ENCODE measurements around the gene PDGFB.

Gene PDGFB

DNA sequence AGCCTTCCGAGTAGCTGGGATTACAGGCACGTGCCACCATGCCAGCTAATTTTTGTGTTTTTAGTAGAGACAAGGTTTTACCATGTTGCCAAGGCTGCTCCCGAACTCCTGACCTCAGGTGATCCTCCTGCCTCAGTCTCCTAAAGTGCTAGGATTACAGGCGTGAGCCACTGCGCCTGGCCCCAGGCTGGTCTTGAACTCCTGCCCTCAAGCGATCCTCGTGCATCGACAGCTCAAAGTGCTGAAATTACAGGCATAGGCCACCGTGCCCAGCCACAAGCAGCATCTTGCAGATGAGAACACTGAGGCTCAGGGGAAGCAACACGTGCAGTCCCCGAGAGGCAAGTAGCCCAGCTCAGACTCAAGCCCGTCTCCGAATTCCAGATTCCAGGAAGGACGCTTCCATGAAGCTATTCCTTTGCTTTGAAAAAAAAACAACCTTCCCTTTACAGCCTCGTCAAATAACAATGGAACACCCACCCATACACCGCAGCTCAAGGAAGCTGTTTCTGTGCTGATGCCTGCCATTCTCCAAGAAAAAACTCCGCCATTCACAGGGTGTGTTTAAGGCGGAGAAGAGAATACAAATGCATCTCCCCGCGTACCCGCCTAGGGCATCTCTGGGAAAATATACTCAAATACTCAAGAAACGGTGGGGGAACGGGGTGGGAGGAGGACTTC is 34.5 kb upstream of the PDGFB start:
- DNase-seq = no peak
- in situ Hi-C loops (cut with MboI; ENCODE audit: low pct_unique_long_range_greater_than_20kb, low sequenced_read_pairs) = no loop called here

DNA sequence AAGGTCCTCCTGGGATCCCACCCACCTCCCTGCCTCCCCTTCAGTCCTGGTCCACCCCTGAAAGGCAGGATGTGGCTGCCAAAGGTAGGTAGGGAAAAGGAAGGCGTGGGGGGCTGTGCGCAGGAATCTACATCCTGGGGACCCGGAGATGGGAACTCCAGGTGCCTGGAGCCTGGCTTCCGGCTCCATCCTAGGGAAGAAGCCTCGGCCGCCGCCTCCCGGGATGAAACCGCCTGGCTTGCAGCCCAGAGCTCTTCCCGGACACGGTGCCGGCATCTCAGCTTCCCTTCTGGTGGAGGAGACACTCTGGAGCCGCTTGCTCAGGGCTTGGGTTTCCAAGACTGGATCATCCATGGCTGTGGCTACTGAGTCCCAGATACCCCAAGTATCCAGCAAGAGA is 33.3 kb upstream of the PDGFB start:
- DNase-seq = no peak
- in situ Hi-C loops (cut with MboI; ENCODE audit: low pct_unique_long_range_greater_than_20kb, low sequenced_read_pairs) = no loop called here

DNA sequence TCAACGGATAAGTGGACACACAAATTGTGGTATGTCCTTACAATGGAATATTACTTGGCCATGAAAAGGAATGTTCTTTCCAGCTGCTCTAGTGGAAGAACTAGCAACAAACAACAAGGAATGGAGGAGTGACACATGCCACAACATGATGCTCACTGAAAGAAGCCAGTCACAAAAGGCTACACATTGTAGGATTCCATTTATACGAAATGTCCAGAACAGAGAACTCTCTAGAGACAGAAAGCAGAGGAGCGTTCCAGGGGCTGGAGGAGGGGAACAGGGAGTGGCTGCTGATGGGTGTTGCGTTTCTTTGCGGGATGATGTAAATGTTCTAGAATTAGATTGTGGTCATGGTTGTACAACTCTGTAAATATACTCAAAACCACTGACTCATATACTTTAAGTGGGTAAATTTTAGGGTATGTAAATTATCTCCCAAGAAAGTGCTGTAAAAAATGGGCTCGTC is 32.4 kb upstream of the PDGFB start:
- in situ Hi-C loops (cut with MboI; ENCODE audit: low pct_unique_long_range_greater_than_20kb, low sequenced_read_pairs) = no loop called here
- DNase-seq = no peak

DNA sequence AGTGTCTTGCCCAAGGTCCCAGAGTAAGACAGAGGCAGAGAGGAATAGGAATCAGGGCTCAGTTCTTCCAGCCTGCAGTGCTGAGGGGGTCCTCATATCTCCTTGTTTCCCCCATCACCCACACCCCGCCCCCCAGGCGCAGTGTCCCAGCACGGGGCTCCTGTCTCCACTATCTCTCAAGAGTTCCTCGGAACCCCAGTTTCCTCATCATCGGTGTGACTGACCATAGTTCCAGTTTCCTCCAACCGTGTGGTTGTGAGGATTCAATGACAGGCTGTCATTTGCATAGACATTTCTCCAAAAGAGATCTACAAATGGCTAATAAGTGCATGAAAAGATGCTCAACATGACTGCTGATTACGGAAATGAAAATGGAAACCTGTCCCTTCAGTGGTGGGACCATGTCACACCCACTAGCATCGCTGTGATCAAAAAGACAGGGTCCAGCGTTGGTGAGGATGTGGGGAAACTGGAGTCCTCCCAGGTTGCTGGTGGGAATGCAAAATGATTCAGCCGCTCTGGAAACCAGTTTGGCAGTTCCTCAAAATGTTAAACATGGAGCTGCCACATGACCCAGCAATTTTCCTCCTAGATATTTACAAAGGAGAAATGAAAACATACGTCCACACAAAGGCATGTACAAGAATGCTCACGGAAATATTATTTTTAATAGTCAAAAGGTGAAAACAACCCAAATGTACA is 31.8 kb upstream of the PDGFB start:
- in situ Hi-C loops (cut with MboI; ENCODE audit: low pct_unique_long_range_greater_than_20kb, low sequenced_read_pairs) = no loop called here
- no peak for DNase-seq

DNA sequence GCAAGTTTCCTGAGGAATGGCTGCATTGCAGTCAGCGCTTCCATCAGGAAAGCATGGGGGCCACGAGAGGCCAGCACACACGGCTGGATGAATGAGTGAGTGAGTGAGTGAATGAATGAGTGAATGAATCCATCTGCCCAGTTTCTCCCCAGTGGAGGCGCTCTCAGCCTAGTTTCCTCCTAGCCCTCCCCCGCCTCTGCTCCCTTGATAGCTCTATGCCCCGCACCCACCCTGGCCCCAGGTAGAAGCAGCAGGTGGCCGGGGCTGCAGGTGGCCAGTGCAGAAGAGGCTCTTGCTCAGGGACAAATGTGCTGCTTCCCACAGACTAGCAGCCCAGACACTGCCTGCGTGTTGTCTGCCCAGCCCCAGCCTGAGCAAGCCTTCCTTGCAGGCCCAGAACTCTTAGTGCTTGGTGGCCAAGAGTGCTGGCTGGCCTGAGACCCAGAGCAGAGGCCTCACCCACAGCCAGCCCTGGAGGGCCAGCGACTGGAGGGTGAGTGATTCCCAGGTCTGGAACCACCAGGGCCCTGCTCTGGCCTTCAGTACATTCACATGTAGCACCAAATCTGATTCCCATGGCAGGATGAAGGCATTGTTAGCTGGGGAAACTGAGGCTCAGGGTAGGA is 31.1 kb upstream of the PDGFB start:
- no peak for DNase-seq
- in situ Hi-C loops (cut with MboI; ENCODE audit: low pct_unique_long_range_greater_than_20kb, low sequenced_read_pairs) = no loop called here

DNA sequence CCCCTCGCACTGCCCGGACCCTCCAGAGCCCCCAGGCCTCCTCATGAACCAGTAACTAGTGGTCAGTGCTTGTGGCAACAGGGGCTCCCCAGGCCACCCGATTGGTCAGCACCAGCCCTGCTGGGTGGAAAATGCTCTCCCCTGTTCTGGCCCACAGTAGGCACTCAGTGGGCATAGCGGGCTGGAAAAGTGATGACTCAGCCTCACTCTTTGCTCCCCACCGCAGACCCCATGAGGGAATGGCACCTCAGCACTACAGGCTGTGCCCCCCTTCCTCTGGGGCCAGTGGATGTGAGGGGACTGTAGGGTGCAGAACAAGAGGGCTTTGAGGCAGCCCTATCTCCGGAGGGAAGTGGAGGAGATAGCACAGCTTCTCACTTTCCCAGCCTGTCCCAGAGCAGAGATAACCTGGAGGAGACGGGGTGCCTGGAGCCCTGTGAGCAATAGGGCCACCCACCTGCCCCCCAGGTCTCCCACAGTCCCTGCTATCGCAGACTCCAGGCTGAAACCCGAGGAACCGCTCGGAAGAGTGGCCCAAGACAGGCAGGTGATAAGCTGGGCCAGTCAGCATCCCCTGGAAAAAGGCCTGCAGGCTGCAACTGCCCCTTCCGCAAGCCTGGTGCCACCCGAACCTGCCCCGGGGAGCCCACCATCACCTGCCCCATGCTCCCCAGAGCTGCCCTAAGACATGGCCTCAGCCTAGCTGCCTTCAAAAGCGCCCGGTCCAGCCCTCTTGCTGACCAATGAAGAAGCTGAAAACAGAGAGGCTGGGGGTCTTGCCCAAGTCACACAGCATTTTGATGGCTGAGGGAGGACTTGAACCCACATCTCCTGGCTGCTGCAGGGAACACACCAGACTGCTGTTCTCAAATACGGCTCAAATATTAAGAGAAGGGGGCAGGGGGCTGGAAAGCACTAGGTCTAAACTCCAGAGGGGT is 29.4 kb upstream of the PDGFB start:
- in situ Hi-C loops (cut with MboI; ENCODE audit: low pct_unique_long_range_greater_than_20kb, low sequenced_read_pairs) = no loop called here
- DNase-seq = no peak

DNA sequence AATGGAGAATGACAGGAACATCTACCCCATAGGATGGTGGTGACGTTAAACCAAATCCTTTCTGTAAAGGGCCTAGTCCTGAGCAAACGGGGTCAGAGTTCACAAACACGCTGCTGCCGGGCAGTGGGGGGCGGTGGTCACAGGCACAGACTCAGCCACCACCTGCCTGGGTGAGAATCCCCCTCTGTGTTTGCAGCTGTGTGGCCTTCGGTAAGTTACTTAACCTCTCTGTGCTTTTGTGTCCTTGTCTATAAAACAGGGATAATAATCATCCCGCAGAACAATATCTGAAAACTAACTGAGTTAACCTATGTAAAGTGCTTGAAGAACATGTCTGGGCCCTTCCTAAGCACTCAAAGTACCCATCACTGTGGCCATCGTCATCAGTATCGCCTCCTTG is 26.0 kb upstream of the PDGFB start:
- in situ Hi-C loops (cut with MboI; ENCODE audit: low pct_unique_long_range_greater_than_20kb, low sequenced_read_pairs) = no loop called here

DNA sequence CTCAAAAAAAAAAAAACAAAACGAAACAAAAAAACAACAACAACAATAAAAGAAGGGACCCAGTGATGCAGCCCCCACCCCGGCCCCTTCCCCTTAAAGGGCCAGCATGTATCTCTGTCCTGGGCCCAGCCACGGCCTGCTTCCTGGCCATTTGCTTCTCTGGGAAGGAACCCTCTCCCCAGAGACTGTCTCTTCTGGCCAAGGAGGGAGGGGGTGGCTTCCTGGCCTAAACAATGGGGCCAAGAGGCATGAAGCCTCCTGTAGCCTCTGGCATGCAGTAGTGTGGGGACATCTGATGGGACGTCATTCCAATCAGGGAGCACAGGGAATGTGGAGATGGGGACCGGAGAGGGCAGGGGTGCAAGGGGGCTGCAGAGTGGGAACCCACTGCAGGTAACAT is 25.5 kb upstream of the PDGFB start:
- in situ Hi-C loops (cut with MboI; ENCODE audit: low pct_unique_long_range_greater_than_20kb, low sequenced_read_pairs) = no loop called here
- DNase-seq = no peak

More for the DNA sequence above, 26.0 kb upstream of the PDGFB start:
- DNase-seq = no peak

DNA sequence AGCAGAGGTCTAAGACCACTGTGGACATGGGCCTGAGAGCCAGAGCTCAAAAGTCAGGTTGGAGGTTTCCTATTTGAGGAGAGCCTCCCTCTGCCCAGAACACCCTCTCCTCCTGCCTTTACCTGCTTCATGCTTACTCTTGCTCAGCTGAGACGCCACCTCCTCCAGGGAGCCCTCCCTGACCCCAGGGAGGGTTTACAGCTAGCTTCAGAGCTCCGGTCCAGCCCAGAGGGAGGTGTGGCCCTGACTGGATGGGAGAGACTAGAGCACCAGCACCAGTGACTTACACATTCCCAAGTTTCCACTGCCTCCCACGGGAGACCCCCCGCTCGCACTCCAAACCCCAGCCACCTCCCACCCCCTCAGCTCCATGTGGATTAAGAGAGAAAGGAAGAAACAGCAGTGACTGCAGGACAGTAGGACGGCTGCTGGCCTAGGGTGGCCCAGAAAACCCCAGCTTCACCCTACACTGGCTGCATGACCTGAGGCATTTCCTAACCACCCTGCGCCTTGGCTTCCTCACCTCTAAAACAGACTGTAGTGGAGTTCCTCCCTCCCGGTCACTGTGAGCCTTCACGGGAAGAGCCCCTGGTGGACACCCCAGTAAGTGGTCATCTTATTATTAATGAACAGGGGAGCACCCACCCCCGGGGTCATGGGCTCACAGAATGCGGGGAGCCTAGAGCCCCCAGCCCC is 24.5 kb upstream of the PDGFB start:
- DNase-seq = no peak
- in situ Hi-C loops (cut with MboI; ENCODE audit: low pct_unique_long_range_greater_than_20kb, low sequenced_read_pairs) = no loop called here

DNA sequence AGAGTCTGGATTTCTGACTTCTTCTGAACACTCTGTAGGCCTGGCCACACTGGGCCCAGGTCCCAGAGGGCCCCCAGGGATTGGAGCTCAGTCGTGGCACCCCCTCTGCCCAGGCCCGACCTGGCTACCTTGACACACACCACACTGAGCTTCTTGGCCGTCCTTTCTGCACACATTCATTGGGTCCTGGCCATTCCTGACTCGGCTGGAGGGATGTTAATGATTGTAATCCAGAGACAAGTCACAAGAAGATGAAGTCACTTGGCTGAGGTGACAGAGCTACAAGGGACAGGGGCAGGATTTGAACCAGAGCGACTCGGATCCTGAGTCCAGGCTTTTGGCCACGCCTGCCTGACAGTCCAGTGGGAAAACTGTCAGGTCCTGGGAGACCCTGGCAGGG is 23.9 kb upstream of the PDGFB start:
- no peak for DNase-seq
- in situ Hi-C loops (cut with MboI; ENCODE audit: low pct_unique_long_range_greater_than_20kb, low sequenced_read_pairs) = no loop called here

DNA sequence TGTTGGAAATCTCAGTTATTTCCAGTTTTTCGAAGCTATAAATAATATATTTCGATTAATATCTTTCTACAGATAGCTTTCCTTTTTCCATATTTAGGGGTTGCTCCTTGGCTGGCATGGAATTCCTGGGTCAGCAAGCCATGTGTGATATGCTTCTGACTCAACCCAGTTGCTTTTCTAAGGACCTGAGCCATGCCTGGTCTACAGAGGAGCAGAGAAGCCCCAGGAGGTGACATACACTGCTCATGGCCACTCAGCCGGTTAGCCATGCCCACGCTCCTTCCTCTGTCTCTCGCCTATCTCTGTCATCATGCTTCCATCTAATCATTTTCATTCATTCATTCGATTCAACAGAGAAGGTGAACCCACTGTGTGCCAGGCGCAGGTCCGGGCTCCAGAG is 23.2 kb upstream of the PDGFB start:
- DNase-seq = no peak
- in situ Hi-C loops (cut with MboI; ENCODE audit: low pct_unique_long_range_greater_than_20kb, low sequenced_read_pairs) = no loop called here

DNA sequence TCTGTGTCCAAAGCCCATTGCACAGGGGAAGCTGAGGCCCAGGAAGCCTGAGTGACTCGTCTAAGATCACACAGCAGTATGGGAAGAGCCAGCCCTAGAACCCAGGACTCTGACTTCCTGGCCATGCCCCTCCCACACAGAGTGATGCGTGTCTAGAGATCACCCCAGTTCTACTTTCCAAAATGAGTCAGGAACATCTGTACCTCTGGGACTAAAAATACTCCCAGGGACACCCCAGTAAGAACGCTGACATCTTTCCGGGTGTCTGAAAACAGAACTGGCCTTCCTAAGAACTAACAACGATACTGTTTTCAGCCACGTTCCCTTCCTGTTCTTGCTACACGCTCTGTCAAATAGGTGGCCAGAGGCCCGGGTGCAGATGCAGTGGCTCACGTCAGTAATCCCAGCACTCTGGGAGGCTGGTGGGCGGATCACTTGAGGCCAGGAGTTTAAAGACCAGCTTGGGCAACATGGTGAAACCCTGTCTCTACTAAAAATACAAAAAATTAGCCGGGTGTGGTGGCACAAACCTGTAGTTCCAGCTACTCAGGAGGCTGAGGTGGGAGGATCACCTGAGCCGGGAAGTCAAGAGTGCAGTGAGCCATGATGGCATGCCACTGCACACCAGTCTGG is 21.7 kb upstream of the PDGFB start:
- in situ Hi-C loops (cut with MboI; ENCODE audit: low pct_unique_long_range_greater_than_20kb, low sequenced_read_pairs) = no loop called here
- DNase-seq = no peak

DNA sequence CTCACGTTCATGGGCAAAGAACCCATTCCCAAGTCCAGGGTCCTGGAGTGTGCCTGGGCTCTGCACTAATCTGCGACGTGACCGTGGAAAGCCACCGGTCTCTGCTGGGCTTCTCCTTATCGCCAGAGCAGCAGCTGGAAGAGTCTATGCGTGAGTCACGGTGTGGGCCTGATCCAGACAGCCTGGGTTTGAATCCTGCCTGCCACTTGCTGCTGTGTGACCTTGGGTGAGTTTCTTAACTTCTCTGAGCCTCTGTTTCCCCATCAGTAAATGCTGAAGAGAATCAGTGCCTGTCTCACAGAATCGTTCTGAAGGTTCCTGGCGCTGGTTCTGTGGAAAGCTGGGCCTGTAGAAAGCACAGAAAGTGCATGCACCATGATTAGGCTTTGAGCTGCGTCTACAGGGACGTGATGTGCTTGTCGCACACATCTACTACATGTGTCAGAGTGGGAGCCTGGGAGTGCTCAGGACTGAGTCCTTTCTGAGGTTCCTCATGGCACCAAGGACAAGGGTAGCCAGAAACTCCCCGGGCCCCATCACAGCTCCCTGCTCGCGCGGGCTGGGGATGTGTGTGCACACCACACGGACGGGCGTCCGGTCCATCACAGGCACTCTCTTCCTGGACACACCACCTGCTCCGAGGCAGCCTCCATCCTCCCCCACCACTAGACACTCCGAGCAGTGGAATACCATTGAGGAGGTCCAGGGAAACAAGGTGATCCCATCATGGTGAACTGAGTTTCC is 20.5 kb upstream of the PDGFB start:
- no peak for DNase-seq
- in situ Hi-C loops (cut with MboI; ENCODE audit: low pct_unique_long_range_greater_than_20kb, low sequenced_read_pairs) = no loop called here

DNA sequence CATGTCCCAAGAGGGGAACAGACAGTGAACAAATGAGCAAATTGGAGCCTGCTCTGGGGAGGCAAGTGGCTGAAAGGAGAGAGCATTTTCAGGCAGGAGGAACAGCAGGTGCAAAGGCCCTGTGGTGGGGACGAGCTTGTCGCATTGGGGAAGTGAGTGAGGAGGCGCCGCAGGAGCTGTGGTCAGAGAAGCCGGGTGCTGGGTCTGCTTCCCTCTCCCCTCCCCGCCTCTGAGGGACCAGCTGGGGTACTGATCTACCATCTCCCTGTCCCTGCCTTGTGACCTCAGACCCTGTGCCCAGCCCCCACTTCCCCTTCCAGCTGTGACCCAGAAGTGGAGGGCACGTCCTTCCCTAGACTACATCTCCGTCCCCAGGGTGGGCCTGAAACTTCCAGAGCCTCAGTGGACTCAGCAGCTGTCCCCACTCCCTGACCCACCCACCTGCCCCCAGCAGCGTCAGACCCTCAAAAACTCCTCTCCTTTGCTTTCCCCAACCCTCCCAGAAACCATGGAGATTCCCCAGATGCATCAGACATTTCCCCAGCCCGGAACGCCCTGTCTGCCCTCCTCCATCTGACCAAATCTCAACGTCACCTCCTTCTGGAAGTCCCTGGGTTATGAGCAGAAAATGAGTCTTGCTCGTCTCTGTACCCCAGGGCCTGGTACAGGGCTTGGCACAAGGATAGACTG is 19.7 kb upstream of the PDGFB start:
- peak; percentile 31 for DNase-seq
- in situ Hi-C loops (cut with MboI; ENCODE audit: low pct_unique_long_range_greater_than_20kb, low sequenced_read_pairs) = no loop called here

DNA sequence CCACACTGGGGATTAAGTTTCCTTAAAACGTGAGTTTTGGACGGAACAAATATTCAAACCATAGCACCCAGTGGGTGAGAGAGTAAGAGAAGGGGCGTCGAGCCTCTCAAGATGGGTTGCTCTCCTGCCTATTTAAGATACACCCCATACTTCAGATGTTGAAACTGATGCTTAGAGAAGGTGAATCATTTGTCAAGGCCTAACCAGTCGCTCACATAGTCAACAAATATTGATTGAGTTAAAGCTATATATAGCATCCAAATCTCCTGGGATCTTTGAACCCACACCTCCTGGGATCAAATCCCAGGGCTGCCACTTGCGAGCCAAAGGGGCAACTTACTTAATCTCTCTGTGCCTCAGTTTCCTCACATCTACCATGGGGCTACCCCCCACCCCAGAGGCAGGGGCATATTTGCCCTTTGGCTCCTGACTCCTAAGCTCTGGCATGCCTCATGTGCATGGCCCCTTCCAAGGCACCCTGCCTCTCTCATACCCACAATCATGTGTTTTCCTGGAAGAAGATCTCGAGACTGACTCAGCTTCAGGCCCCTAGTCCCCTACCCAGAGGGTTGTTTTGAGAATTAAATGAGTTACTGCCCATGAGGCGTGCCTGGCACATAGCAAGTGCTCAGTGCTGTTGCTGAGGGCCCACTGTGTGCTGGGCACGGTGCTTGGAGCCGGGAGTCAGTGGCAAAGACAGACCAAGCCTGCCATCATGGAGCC is 19.0 kb upstream of the PDGFB start:
- in situ Hi-C loops (cut with MboI; ENCODE audit: low pct_unique_long_range_greater_than_20kb, low sequenced_read_pairs) = no loop called here
- no peak for DNase-seq

DNA sequence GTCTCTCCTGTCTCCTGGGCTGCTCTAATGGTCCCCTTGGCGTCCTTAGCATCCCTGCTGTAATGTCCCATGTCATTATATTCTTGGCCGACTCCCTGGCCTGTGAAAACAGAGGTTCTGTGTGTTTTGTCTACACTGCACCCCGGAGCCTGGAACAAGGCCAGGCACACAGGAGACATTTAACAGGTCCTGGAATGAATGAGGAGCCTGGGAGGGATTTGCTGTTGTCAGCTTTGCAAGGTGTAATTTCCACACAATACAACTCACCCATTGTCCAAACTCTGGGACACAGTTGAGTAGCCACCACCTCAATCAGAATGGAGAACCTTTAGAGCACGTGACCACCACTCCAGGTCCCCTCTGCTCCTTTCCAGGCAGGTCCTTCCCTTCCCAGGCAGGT is 14.9 kb upstream of the PDGFB start:
- DNase-seq = no peak

More for the DNA sequence above, 14.9 kb upstream of the PDGFB start:
- in situ Hi-C loops (cut with MboI; ENCODE audit: low pct_unique_long_range_greater_than_20kb, low sequenced_read_pairs) = no loop called here

All from KBM-7 (cell line).